ENCODE measurements around the gene PPP1R16B. TPM values are rescaled to one million over a fixed set of nuclear protein-coding genes. Genes with fewer than 3 reads are reported as not detected.

Gene PPP1R16B
- total and polyA plus RNA-seq, 9 donors, result 0.92 to 56.4 (median 2.9) TPM

GRCh38 chr20:38804221-38804620, 1.3 kb upstream of the PPP1R16B start:
- no peaks in the 10 kb centered on the region for H3K36me3 ChIP-seq
- intact Hi-C loops (cut with DNase I), result no loop called here
- H3K4me3 ChIP-seq, result no peak overlapping the region
- TF ChIP-seq, protein P1, sequence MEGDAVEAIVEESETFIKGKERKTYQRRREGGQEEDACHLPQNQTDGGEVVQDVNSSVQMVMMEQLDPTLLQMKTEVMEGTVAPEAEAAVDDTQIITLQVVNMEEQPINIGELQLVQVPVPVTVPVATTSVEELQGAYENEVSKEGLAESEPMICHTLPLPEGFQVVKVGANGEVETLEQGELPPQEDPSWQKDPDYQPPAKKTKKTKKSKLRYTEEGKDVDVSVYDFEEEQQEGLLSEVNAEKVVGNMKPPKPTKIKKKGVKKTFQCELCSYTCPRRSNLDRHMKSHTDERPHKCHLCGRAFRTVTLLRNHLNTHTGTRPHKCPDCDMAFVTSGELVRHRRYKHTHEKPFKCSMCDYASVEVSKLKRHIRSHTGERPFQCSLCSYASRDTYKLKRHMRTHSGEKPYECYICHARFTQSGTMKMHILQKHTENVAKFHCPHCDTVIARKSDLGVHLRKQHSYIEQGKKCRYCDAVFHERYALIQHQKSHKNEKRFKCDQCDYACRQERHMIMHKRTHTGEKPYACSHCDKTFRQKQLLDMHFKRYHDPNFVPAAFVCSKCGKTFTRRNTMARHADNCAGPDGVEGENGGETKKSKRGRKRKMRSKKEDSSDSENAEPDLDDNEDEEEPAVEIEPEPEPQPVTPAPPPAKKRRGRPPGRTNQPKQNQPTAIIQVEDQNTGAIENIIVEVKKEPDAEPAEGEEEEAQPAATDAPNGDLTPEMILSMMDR (IDR thresholded peaks at IDR 0.05), result no peak
- WGBS, 3 donors, result 83 to 88% (median 85%) methylated on average over 3 of the region's 3 CpGs
- no peak for DNase-seq
- H3K9me3 ChIP-seq, result no peaks in the 10 kb centered on the region
- no peaks in the 10 kb centered on the region for H3K27me3 ChIP-seq
- peaks cover 4% of the 10 kb centered on the region for H3K4me1 ChIP-seq (ENCODE audit: insufficient read depth)
- no peak overlapping the region for H3K27ac ChIP-seq

DNA sequence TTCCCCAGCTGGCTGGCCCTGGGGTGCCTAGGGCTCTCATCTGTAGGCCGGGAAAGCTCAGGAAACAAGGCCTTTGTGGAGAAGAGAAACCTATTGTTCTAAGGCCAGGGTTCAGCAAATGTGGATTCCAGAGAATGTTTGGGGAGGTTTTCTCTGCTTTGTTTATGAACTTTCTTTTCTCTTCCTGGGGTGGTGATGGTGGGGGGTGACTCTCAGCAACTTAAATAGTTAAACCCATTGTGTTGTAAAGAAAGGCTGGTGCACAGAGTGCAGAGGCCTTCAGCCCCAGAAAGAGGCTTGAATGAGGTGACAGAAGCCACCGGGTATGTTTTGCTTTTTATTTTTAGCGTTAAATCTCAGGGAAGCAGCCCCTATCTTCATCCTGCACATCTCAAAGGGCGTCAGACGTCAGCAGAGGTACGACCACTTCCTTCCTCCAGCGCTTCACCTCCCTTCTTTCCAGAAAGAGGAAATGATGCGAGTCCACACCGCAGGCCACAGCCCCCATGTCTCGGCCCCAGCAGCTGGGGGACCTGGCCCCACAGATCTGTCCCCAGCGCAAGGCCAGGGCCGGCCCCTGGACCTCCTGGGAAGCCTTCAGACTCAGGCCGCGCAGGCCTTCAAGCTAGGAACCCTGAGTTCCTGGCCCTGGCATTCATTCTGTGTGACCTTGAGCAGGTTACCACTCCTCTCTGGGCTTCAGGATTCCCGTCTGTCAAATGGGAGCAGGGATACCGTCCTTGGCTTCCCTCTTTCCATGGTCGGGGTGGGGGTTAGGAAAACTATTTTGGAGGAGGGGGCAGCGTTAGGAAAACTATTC, 605 bp upstream of the PPP1R16B start:
- H3K27ac ChIP-seq, result no peak overlapping the region
- DNase-seq, result no peak
- no peaks in the 10 kb centered on the region for H3K27me3 ChIP-seq
- H3K4me1 ChIP-seq (ENCODE audit: insufficient read depth), result peaks cover 4% of the 10 kb centered on the region
- H3K4me3 ChIP-seq, result peak overlapping the region; percentile 43
- H3K36me3 ChIP-seq, result no peaks in the 10 kb centered on the region
- intact Hi-C loops (cut with DNase I), result loop anchor here in 1 of 4 donors (1.0 kb wide), 1 partner anchor 32 kb away; no protein-coding TSS in a partner anchor
- no peaks in the 10 kb centered on the region for H3K9me3 ChIP-seq
- TF ChIP-seq POLR2A (IDR thresholded peaks at IDR 0.05), result no peak
- TF ChIP-seq, protein P1 (IDR thresholded peaks at IDR 0.05), result no peak
- TF ChIP-seq EP300 (IDR thresholded peaks at IDR 0.05), result no peak
- whole genome bisulfite sequencing, 3 donors, result 48 to 56% (median 52%) methylated on average over 18 of the region's 18 CpGs

DNA sequence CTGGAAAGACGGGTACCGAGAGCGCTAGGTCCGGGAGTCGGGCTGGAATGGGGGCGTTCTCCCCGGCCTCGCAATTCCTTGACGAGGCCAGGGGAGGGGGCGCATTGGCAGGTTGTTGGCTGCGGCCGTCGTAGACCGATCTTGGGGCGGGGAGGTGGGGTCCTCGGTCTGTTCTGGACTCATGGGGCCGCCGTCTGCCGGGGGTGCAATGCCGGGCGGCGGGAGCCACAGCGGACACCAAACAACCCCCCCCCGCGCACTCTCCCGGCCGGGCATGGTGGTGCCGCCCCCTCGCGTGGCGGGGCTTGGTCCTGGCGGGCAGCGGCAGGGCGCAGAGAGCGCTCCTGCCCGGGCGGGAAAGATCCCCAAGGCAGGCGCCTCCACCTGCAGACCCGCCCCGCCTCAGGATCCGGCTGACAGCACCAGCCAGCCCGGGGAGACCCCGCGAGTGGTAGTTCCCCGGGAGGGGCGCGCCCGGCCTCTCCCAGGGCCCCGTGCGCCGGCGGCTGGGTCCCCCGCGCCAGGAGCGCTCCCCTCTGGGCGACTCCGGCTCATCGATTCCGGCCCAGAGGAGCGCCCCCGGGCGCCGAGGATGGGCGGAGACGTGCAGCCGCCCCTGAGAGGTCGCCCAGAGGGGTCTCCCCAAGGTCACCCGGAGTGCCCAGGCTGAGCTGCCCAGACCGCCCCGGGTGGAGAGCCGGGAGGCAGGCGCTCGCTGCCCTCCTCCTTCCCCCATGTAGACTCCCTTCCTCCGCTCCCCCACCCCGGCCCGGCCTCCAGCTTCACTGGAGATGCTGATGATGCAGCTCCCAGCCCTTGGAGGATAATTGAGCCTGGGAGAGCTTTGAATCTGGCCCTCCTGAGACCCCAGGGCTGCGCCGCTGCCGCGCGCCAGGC, 709 bp downstream of the PPP1R16B start:
- Histone ChIP-seq H3K4me1 (ENCODE audit: insufficient read depth) (peaks cover 4% of the 10 kb centered on the region), H3K9me3 (no peaks in the 10 kb centered on the region), H3K27ac (no peak overlapping the region), H3K4me3 (peak overlapping the region; percentile 43), H3K36me3 (no peaks in the 10 kb centered on the region), H3K27me3 (no peaks in the 10 kb centered on the region)
- no peak for TF ChIP-seq POLR2A (IDR thresholded peaks at IDR 0.05)
- TF ChIP-seq EP300 (IDR thresholded peaks at IDR 0.05), result no peak
- intact Hi-C loops (cut with DNase I), result loop anchor here in 1 of 4 donors (1.0 kb wide), 1 partner anchor 31 kb away; no protein-coding TSS in a partner anchor
- WGBS, 3 donors, result 1 to 2% (median 1%) methylated on average over 60 to 81 of the region's 81 CpGs
- DNase-seq, result no peak

DNA sequence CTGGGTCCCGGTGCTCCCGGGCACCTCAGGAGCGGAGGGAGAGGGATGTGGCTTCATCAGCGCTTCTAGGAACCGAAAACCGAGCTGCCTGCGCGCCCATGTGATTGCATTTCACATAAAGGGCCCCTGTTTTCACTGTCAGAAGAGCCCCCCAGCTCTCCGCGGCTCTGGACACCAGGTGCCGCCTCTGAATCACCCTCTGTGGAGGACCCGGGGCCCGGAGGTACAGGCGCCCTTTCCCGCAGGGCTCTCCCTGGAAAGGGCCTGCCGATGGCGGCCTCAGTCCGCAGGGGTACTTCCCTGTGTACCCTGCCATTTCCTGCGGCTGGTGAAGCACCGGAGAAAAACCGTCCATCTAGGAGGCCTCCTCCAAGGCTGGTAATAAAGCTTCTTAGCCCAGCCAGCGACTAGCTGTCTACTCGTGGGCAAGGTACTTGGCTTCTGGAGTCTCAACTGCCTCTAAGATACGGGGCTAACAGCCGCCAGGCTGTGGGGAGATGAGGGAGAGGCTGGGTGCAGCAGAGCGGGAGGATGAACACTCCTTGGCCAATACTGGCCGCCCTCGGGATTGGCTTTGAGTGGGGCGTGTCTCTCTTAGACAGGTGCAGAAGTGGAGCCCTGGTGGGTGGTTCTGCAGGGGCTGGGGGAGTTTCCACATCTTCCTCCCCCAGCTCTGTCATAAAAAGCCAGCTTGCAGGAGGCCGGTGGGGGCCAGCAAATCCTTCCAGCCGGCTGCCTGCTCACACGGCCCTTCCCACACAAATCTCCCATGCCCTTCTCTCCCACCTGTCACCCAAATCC, 1.6 kb downstream of the PPP1R16B start:
- no peaks in the 10 kb centered on the region for H3K36me3 ChIP-seq
- TF ChIP-seq EP300 (IDR thresholded peaks at IDR 0.05) (no peak), POLR2A (IDR thresholded peaks at IDR 0.05) (no peak)
- TF ChIP-seq, protein P1 (IDR thresholded peaks at IDR 0.05), result no peak
- peak overlapping the region; percentile 43 for H3K4me3 ChIP-seq
- intact Hi-C loops (cut with DNase I), result no loop called here
- 8 to 17% (median 9%) methylated on average over 18 to 32 of the region's 32 CpGs for WGBS, 3 donors
- H3K9me3 ChIP-seq, result no peaks in the 10 kb centered on the region
- peaks cover 4% of the 10 kb centered on the region for H3K4me1 ChIP-seq (ENCODE audit: insufficient read depth)
- H3K27ac ChIP-seq, result no peak overlapping the region
- DNase-seq, result no peak
- H3K27me3 ChIP-seq, result no peaks in the 10 kb centered on the region

Data from ovary (tissue), 9 donors.